Activated T-helper 2 cell treated with anti-CD3 and anti-CD28 coated beads, Interferon-gamma antibody, Interleukin-2, Interleukin-4, amounts not matched to agents 10 μg/mL and 5 μg/mL and 100 μg/mL, durations not matched to agents 14 hours and 24 hours and 36 hours (primary cell): Measurements from ENCODE around the gene UQCR10. TPM values are rescaled to one million over a fixed set of nuclear protein-coding genes. Genes with fewer than 3 reads are reported as not detected.

ENCODE experiments used
- DNase-seq: peaks from one replicate; pipeline ENCODE4 v3.0.0; 2021; ENCODE audit warnings: low spot score
- H3K27ac Mint-ChIP-seq: one replicate; pipeline ENCODE4 v1.8.0; 2021; ENCODE audit warnings: mixed read lengths
- H3K27me3 Mint-ChIP-seq: one replicate; pipeline ENCODE4 v1.8.0; 2021; ENCODE audit warnings: low read depth, mixed read lengths
- H3K36me3 Mint-ChIP-seq: one replicate; pipeline ENCODE4 v1.8.0; 2021; ENCODE audit warnings: low read depth, mixed read lengths
- H3K4me1 Mint-ChIP-seq: one replicate; pipeline ENCODE4 v1.8.0; 2021; ENCODE audit warnings: low read depth, mixed read lengths
- H3K4me3 Mint-ChIP-seq: one replicate; pipeline ENCODE4 v1.8.0; 2021; ENCODE audit warnings: low read depth, mild to moderate bottlenecking, moderate library complexity, mixed read lengths
- H3K9me3 Mint-ChIP-seq: one replicate; pipeline ENCODE4 v1.8.0; 2021; ENCODE audit warnings: mixed read lengths
- intact Hi-C: fragments of 100-400 bp; cut with micrococcal nuclease; formaldehyde crosslinking; loops from one replicate; pipeline ENCODE4 v1.15.1; 2023
- total RNA-seq: library from RNA; stranded (reverse); gene quantifications from 2 replicates; pipeline ENCODE4 v1.2.3, GENCODE V29; 2022

UQCR10 gene
- total RNA-seq, 1 donor from 2014 or later, result 92.4 TPM

DNA sequence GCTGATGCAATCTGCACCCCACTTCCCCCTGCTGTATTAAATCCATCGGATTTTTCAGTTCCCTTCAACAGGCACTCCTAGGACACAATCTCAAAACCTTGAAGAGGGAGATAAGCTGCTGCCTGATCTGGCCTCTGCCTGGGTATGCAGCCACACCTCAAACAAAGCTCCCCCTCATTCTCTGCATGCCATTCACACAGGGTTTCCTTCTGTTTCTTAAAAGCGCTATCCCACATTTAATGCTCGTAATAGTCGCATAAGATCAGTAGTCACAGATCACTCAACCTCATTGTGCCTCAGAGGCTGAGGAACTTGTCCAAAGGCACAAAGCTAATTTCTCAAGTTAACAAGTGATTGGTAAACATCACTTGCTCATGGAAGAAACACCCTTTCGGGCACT lies 34.0 kb downstream of the UQCR10 start:
- peaks cover 65% of the 10 kb centered on the region for H3K36me3 Mint-ChIP-seq
- no peaks in the 10 kb centered on the region for H3K9me3 Mint-ChIP-seq
- DNase-seq, result no peak
- peaks cover 15% of the 10 kb centered on the region for H3K4me1 Mint-ChIP-seq
- no peak overlapping the region for H3K4me3 Mint-ChIP-seq
- no peak overlapping the region for H3K27ac Mint-ChIP-seq
- intact Hi-C loops, result no loop called here
- H3K27me3 Mint-ChIP-seq, result no peaks in the 10 kb centered on the region

DNA sequence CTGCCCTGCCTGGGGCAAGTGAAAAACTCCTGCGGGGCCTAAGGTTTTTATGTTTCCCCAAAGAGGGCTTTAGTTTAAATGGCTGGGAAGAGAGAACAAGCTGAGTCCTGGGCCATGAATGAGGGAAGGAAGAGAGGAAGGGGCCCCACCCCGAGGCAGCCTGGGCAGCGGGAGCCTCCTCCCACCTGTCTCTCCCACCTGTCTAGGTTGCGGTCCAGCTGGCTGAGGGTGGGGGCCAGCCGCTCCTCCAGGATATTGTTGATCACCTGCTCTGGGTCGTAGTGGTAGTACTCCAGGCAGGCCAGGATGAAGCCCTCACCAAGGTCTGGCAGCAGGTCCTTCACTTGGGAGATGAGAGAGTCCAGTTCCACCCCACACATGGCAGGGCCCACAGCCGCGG lies 34.6 kb downstream of the UQCR10 start:
- no peak overlapping the region for H3K4me3 Mint-ChIP-seq
- intact Hi-C loops, result no loop called here
- H3K27ac Mint-ChIP-seq, result no peak overlapping the region

DNA sequence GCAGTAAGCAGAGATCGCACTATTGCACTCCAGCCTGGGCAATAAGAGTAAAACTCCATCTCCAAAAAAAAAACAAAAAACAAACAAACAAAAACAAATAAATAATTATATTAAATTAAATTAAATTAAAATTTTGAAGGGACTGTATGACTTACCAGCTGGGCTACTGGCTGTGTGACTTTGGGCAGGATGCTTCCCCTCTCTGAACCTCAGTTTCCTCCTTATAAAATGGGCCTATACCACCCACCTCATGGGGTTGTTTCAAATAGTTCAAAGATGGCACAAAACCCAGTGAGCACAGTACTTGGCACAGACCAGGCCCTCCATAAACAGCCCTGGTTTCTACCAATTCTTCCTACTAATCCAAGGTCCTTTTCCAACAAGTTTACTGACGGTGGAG lies 36.0 kb downstream of the UQCR10 start:
- H3K36me3 Mint-ChIP-seq, result peaks cover 74% of the 10 kb centered on the region
- no peak overlapping the region for H3K4me3 Mint-ChIP-seq
- DNase-seq, result no peak
- intact Hi-C loops, result no loop called here
- H3K27me3 Mint-ChIP-seq, result no peaks in the 10 kb centered on the region
- peaks cover 10% of the 10 kb centered on the region for H3K4me1 Mint-ChIP-seq
- no peaks in the 10 kb centered on the region for H3K9me3 Mint-ChIP-seq
- no peak overlapping the region for H3K27ac Mint-ChIP-seq

More for the DNA sequence above, 34.6 kb downstream of the UQCR10 start:
- peaks cover 15% of the 10 kb centered on the region for H3K4me1 Mint-ChIP-seq
- peaks cover 67% of the 10 kb centered on the region for H3K36me3 Mint-ChIP-seq
- DNase-seq, result no peak
- H3K27me3 Mint-ChIP-seq, result no peaks in the 10 kb centered on the region
- no peaks in the 10 kb centered on the region for H3K9me3 Mint-ChIP-seq

DNA sequence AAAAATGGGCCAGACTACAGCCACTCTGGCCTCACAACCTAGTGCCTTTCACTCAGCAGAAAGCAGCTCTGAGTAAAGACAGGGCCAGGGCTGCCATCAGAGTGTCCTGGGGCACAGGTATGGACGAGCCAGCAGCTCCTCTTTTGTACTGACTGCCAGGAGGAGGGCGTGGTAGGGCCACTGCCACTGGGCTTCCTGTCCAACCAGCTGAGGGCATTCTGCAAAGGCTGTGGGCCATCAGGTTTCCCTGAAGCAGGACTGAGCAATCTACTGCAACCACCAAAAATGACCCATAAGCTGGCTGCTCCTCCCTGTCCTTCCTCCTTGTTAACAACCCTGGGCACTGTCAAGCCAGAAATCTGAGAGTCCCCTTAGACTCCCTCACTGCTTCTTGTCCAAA lies 37.8 kb downstream of the UQCR10 start:
- no peaks in the 10 kb centered on the region for H3K4me1 Mint-ChIP-seq
- no peaks in the 10 kb centered on the region for H3K27me3 Mint-ChIP-seq
- intact Hi-C loops, result no loop called here
- DNase-seq, result no peak
- H3K4me3 Mint-ChIP-seq, result no peak overlapping the region
- H3K36me3 Mint-ChIP-seq, result peaks cover 67% of the 10 kb centered on the region
- no peaks in the 10 kb centered on the region for H3K9me3 Mint-ChIP-seq
- no peak overlapping the region for H3K27ac Mint-ChIP-seq

DNA sequence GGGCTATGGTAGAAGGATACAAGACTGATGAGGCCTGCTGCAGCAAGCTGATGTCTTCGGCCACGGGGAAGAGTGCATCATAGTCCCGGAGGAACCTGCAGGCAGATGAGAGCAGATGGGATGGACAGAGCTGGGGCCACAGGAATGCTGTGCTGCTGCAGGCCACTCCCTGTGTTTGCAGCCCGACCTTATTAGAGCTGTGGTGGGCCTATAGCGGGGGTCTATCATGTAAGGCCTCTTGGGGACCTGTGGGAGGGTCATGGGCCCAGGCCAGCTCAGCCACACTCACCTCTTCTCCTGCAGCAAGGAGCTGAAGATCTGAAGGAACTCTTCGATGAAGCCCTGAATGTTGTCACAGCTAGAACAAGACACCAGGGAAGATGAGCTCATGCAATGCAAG lies 39.0 kb downstream of the UQCR10 start:
- Mint-ChIP-seq H3K4me3 (no peak overlapping the region), H3K27ac (no peak overlapping the region), H3K36me3 (peaks cover 64% of the 10 kb centered on the region), H3K27me3 (no peaks in the 10 kb centered on the region), H3K9me3 (no peaks in the 10 kb centered on the region), H3K4me1 (no peaks in the 10 kb centered on the region)
- DNase-seq, result no peak
- intact Hi-C loops, result no loop called here

- H3K4me1 Mint-ChIP-seq, result no peaks in the 10 kb centered on the region
Observed at GRCh38 chr22:29810216-29810615, 43.0 kb downstream of the UQCR10 start.

GRCh38 chr22:29811377-29811776 lies 44.2 kb downstream of the UQCR10 start:
- no peak overlapping the region for H3K27ac Mint-ChIP-seq
- DNase-seq, result no peak
- peaks cover 81% of the 10 kb centered on the region for H3K36me3 Mint-ChIP-seq
- no peaks in the 10 kb centered on the region for H3K27me3 Mint-ChIP-seq
- intact Hi-C loops, result no loop called here
- H3K4me1 Mint-ChIP-seq, result no peaks in the 10 kb centered on the region
- no peak overlapping the region for H3K4me3 Mint-ChIP-seq
- H3K9me3 Mint-ChIP-seq, result no peaks in the 10 kb centered on the region

More at GRCh38 chr22:29810216-29810615, 43.0 kb downstream of the UQCR10 start:
- Mint-ChIP-seq H3K4me3 (no peak overlapping the region), H3K36me3 (peaks cover 81% of the 10 kb centered on the region), H3K27me3 (no peaks in the 10 kb centered on the region), H3K27ac (no peak overlapping the region), H3K9me3 (no peaks in the 10 kb centered on the region)
- DNase-seq, result no peak
- intact Hi-C loops, result no loop called here

DNA sequence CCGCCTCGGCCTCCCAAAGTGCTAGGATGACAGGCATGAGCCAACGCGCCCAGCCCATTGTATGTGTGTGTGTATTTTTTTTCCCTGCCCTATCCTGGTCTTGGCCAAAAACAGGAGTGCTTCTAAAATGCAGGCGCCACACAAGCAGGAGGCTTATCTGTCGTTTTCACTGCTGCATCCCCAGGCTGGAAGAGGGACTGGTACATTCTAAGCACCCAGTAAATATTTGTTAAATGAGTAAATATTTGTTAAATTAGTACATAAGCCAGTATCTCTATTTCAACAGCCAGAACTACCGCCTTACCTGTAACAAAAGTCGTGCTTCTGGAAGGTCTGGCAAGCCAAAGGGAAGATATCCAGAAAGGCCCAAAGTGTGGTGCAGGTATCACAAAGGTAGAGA lies 46.0 kb downstream of the UQCR10 start:
- intact Hi-C loops, result no loop called here
- no peaks in the 10 kb centered on the region for H3K9me3 Mint-ChIP-seq
- H3K36me3 Mint-ChIP-seq, result peaks cover 78% of the 10 kb centered on the region
- H3K4me1 Mint-ChIP-seq, result no peaks in the 10 kb centered on the region
- no peaks in the 10 kb centered on the region for H3K27me3 Mint-ChIP-seq
- no peak overlapping the region for H3K27ac Mint-ChIP-seq
- no peak for DNase-seq
- no peak overlapping the region for H3K4me3 Mint-ChIP-seq

- H3K4me3 Mint-ChIP-seq, result no peak overlapping the region
- peaks cover 79% of the 10 kb centered on the region for H3K36me3 Mint-ChIP-seq
- H3K27me3 Mint-ChIP-seq, result no peaks in the 10 kb centered on the region
- DNase-seq, result no peak
- H3K27ac Mint-ChIP-seq, result no peak overlapping the region
- intact Hi-C loops, result no loop called here
- no peaks in the 10 kb centered on the region for H3K4me1 Mint-ChIP-seq
- H3K9me3 Mint-ChIP-seq, result no peaks in the 10 kb centered on the region
Observed at GRCh38 chr22:29813563-29813962, 46.4 kb downstream of the UQCR10 start.

DNA sequence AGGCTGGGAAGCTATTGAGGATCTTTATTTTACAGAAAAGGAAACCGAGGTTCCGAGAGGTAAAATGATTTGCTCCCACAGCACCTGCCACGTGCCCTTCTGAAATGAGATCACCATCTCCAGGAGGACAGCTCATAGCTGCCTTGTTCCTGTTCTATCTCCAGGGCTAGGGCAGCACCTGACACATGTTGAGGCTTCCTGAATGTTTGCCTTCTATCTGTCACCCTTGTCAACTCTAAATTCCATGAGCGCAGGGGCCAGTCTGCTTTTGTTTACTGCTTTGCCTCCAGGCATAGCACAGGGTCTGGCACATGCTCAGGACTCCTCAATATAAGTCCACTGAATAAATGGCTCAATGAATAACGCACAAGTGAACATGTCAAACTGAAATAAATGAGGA lies 46.8 kb downstream of the UQCR10 start:
- intact Hi-C loops, result no loop called here
- H3K36me3 Mint-ChIP-seq, result peaks cover 83% of the 10 kb centered on the region

DNA sequence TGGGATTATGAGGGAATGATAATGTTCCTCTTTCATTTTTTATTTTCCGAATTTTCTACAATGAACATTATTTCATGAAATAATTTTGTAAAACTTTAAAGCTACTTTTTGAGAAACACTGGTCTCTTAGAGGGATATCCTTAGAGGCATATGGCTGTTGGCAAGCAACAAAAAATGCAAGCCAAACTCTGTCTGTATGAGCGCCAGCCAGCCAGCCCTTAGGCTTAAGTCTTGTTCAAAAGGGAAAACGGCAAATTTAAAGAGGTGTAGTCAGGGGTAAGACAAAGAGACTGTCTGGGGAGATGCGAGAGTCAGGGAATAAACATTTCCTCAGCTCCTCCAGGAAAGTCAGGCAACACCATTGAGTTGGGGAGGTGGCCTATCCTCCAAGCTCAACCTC lies 48.4 kb downstream of the UQCR10 start:
- Mint-ChIP-seq H3K27me3 (no peaks in the 10 kb centered on the region), H3K27ac (no peak overlapping the region), H3K9me3 (no peaks in the 10 kb centered on the region), H3K4me3 (no peak overlapping the region), H3K4me1 (peaks cover 2% of the 10 kb centered on the region), H3K36me3 (peaks cover 81% of the 10 kb centered on the region)
- intact Hi-C loops, result no loop called here
- DNase-seq, result no peak

More for the DNA sequence above, 46.8 kb downstream of the UQCR10 start:
- Mint-ChIP-seq H3K27ac (no peak overlapping the region), H3K27me3 (no peaks in the 10 kb centered on the region), H3K9me3 (no peaks in the 10 kb centered on the region), H3K4me1 (no peaks in the 10 kb centered on the region), H3K4me3 (no peak overlapping the region)
- no peak for DNase-seq

GRCh38 chr22:29816128-29816527 lies 49.0 kb downstream of the UQCR10 start:
- Mint-ChIP-seq H3K27me3 (no peaks in the 10 kb centered on the region), H3K9me3 (no peaks in the 10 kb centered on the region), H3K4me3 (no peak overlapping the region), H3K27ac (no peak overlapping the region), H3K4me1 (peaks cover 5% of the 10 kb centered on the region), H3K36me3 (peaks cover 80% of the 10 kb centered on the region)
- no peak for DNase-seq
- intact Hi-C loops, result no loop called here

- Mint-ChIP-seq H3K4me1 (peaks cover 9% of the 10 kb centered on the region), H3K27ac (no peak overlapping the region), H3K36me3 (peaks cover 80% of the 10 kb centered on the region), H3K4me3 (no peak overlapping the region), H3K27me3 (no peaks in the 10 kb centered on the region), H3K9me3 (no peaks in the 10 kb centered on the region)
- no peak for DNase-seq
- intact Hi-C loops, result no loop called here
Observed at GRCh38 chr22:29816539-29816938, 49.4 kb downstream of the UQCR10 start.

DNA sequence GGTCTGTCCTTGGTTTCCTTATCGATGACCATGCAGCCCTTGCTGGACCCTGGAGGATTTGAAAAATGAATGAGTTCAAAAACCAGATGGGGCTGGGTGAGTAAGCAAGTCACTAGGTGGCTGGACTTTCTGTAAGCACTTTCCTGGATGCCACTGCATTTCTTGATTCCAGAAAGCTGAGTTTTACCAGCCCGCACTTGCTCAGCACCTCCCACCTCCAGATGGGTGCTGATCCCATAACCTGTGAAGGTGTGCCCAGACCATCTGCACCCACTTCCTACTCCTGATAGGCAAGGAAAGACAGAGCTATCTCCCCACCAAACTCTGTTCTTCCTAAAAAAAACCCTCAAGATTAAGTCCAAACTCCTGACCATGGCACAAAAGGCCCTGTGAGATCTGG lies 49.8 kb downstream of the UQCR10 start:
- H3K27ac Mint-ChIP-seq, result no peak overlapping the region
- intact Hi-C loops, result no loop called here
- no peak overlapping the region for H3K4me3 Mint-ChIP-seq
- peaks cover 11% of the 10 kb centered on the region for H3K4me1 Mint-ChIP-seq
- DNase-seq, result no peak
- H3K27me3 Mint-ChIP-seq, result no peaks in the 10 kb centered on the region
- H3K36me3 Mint-ChIP-seq, result peaks cover 79% of the 10 kb centered on the region
- no peaks in the 10 kb centered on the region for H3K9me3 Mint-ChIP-seq
